ENCODE results near the gene TEAD2. TPM values are rescaled to one million over a fixed set of nuclear protein-coding genes. Genes with fewer than 3 reads are reported as not detected.

Gene TEAD2
- total and polyA plus RNA-seq, 9 of the 15 experiments (the other 6 are each of a cell fraction or from before 2014, with no cell fraction given): 1.6 to 27.0 (median 13.9) TPM

GRCh38 chr19:49362048-49362928 is at the start of gene TEAD2 (continued):
- TF ChIP-seq ARID4B (CRISPR knock-in tag; IDR thresholded peaks at IDR 0.05) (no peak; the same call in none of the 2 replicates), CSDE1 (IDR thresholded peaks at IDR 0.05) (no peak), ZNF512 (tag; IDR thresholded peaks at IDR 0.05) (peak; percentile 39; the same call in 1 of the 2 replicates), SIN3A (IDR thresholded peaks at IDR 0.05; ENCODE audit: borderline replicate concordance in 2 of 2, control insufficient read depth in 1 of 2, low read depth in 2 of 2, low read length in 2 of 2) (no peak), CBX3 (IDR thresholded peaks at IDR 0.05; ENCODE audit: borderline replicate concordance in 1 of 2, low read length in 2 of 2) (no peak), ZNF398 (CRISPR knock-in tag; IDR thresholded peaks at IDR 0.05) (no peak), ZNF280B (CRISPR knock-in tag; IDR thresholded peaks at IDR 0.05) (no peak), MYC (IDR thresholded peaks at IDR 0.05; ENCODE audit: low read depth, low read length) (peak; percentile 21; the same call in 1 of the 2 replicates), MYC (CRISPR knock-in tag; IDR thresholded peaks at IDR 0.05; ENCODE audit: borderline replicate concordance, low read depth) (no peak), C11orf30 (IDR thresholded peaks at IDR 0.05; ENCODE audit: low read depth) (no peak), ZNF696 (CRISPR knock-in tag; conservative IDR thresholded peaks at IDR 0.05) (no peak), PRMT5 (CRISPR knock-in tag; IDR thresholded peaks at IDR 0.05) (no peak), SAFB (IDR thresholded peaks at IDR 0.05; ENCODE audit: borderline replicate concordance, low read depth, low read length) (no peak), WHSC1 (IDR thresholded peaks at IDR 0.05; ENCODE audit: low read length) (no peak)

Data from K562 (cell line).